Endometrial microvascular endothelial cells (primary cell): ENCODE results near the gene LMOD2. TPM values are rescaled to one million over a fixed set of nuclear protein-coding genes. Genes with fewer than 3 reads are reported as not detected.

ENCODE experiments used
- in situ Hi-C: cut with HindIII; loops from 2 replicates; pipeline ENCODE4 v1.10.0; 2017; ENCODE audit warnings: low sequenced_read_pairs, low pct_unique_long_range_greater_than_20kb; ENCODE audit errors: inconsistent ontology term
- total RNA-seq: library from RNA; depleted of rRNA; stranded (reverse); fragments of >200 nt; gene quantifications from one replicate; pipeline ENCODE4 v1.2.3, GENCODE V29; 2015; ENCODE audit errors: inconsistent ontology term

LMOD2 gene
- total RNA-seq, 1 donor from 2014 or later: not detected

- in situ Hi-C loops: no loop called here
Measured at GRCh38 chr7:123695944-123696677, 40.4 kb downstream of the LMOD2 start.

- in situ Hi-C loops: no loop called here
Measured at GRCh38 chr7:123705211-123705901, 49.7 kb downstream of the LMOD2 start.

- in situ Hi-C loops: no loop called here
Measured at GRCh38 chr7:123709525-123709924, 53.9 kb downstream of the LMOD2 start.

GRCh38 chr7:123710683-123711082 lies 55.0 kb downstream of the LMOD2 start:
- in situ Hi-C loops: no loop called here

- in situ Hi-C loops: no loop called here
Measured at GRCh38 chr7:123711832-123712293, 56.2 kb downstream of the LMOD2 start.

GRCh38 chr7:123712619-123713018 lies 57.0 kb downstream of the LMOD2 start:
- in situ Hi-C loops: no loop called here

Other genes with a start within 250 kb of the LMOD2 start
- 0.09 TPM for gene IQUB, start 121.3 kb upstream of the LMOD2 start, total RNA-seq
- 42.0 TPM for gene NDUFA5, start 98.0 kb upstream of the LMOD2 start, total RNA-seq
- not detected for gene ASB15, start 54.0 kb upstream of the LMOD2 start, total RNA-seq
- gene WASL, start 93.1 kb downstream of the LMOD2 start, total RNA-seq: 15.0 TPM
- gene HYAL4, start 189.3 kb downstream of the LMOD2 start, total RNA-seq: not detected